Measurements from ENCODE around the gene APOBEC3H.
"Not testable (repeated sequence)": the region's sequence is repeated elsewhere in the genome, so short reads cannot be mapped to it uniquely, and the experiment has no call there.

APOBEC3H gene

DNA sequence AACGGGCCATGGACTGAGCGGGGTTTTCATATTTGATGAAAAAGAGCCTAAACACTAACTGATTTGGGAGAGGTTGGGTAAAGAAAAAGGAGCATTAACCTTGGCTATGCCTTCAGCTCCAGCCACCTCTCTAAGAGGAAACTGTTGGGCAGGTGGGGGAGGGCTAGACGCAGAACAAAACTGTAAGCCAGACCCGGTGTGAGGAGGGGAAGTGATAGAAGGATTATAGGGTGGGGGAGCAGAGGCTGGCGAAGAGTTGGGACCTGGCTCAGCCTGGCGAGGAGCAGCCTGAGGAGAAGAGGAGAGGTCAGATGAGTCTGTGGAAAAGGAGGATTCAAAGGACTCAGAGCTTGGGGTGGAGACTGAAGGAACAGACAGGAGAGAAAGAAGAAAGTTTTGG lies 35.8 kb upstream of the APOBEC3H start:
- not testable (repeated sequence) for H3K23ac ChIP-seq (ENCODE audit: low read length); DNase-seq; H3K79me2 ChIP-seq (ENCODE audit: control insufficient read depth, insufficient read depth, low read length, poor library complexity); H4K91ac ChIP-seq (ENCODE audit: low read depth, low read length); H4K12ac ChIP-seq (ENCODE audit: low read depth, low read length); H3K27me3 ChIP-seq (ENCODE audit: insufficient read depth, low read length); H3K9ac ChIP-seq (ENCODE audit: low read length); H3K27ac ChIP-seq (ENCODE audit: low read depth, low read length); H4K8ac ChIP-seq (ENCODE audit: low read depth, low read length); H2BK5ac ChIP-seq (ENCODE audit: low read depth, low read length, poor library complexity); H3K4me2 ChIP-seq (ENCODE audit: low read length); H3K4ac ChIP-seq (ENCODE audit: low read depth, low read length); H2AK5ac ChIP-seq (ENCODE audit: low read length); H3K4me1 ChIP-seq (ENCODE audit: control insufficient read depth in 1 of 2, insufficient read depth in 2 of 2, low read length in 2 of 2); H3K36me3 ChIP-seq (ENCODE audit: control insufficient read depth in 1 of 2, insufficient read depth in 2 of 2, low read length in 2 of 2); H2BK120ac ChIP-seq (ENCODE audit: insufficient read depth, low read length, poor library complexity); H2AFZ ChIP-seq (ENCODE audit: insufficient read depth, low read length, poor library complexity); H2BK12ac ChIP-seq (ENCODE audit: low read length); H3K9me3 ChIP-seq (ENCODE audit: insufficient read depth, low read depth, low read length); H3K14ac ChIP-seq (ENCODE audit: low read length); H3K18ac ChIP-seq (ENCODE audit: low read length); H3K4me3 ChIP-seq (ENCODE audit: low read depth, low read length); H3K79me1 ChIP-seq (ENCODE audit: low read length)
- no CpG with 5 or more reads among the region's 6 CpGs for WGBS (ENCODE audit: extremely low coverage, insufficient coverage, insufficient read length)

DNA sequence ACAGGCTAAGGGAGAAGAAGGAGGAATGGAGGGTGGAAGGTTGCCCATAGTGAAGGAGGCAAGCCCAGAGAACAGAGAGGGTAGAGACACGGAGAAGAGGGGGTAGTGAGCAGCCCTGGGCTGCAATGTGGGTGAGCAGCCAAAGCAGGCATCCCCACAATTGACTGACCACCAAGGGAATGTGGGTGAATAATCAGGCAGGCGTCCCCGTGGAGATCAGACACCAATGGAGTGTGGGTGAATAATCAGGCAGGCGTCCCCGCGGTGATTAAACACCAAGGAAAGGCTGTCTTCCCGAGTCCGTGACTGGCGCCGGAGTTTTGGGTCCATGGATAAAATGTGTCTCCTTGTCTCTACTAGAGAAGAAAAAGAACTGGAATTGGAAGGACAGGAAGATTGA lies 35.1 kb upstream of the APOBEC3H start:
- not testable (repeated sequence) for H3K9ac ChIP-seq (ENCODE audit: low read length); DNase-seq; H3K23ac ChIP-seq (ENCODE audit: low read length); H4K8ac ChIP-seq (ENCODE audit: low read depth, low read length); H3K27me3 ChIP-seq (ENCODE audit: insufficient read depth, low read length); H3K4me3 ChIP-seq (ENCODE audit: low read depth, low read length); H3K18ac ChIP-seq (ENCODE audit: low read length); H3K79me2 ChIP-seq (ENCODE audit: control insufficient read depth, insufficient read depth, low read length, poor library complexity); H2BK12ac ChIP-seq (ENCODE audit: low read length); H2AFZ ChIP-seq (ENCODE audit: insufficient read depth, low read length, poor library complexity); H3K36me3 ChIP-seq (ENCODE audit: control insufficient read depth in 1 of 2, insufficient read depth in 2 of 2, low read length in 2 of 2); H3K4me1 ChIP-seq (ENCODE audit: control insufficient read depth in 1 of 2, insufficient read depth in 2 of 2, low read length in 2 of 2); H2BK120ac ChIP-seq (ENCODE audit: insufficient read depth, low read length, poor library complexity); H2AK5ac ChIP-seq (ENCODE audit: low read length); H4K91ac ChIP-seq (ENCODE audit: low read depth, low read length); H3K14ac ChIP-seq (ENCODE audit: low read length); H2BK5ac ChIP-seq (ENCODE audit: low read depth, low read length, poor library complexity); H4K12ac ChIP-seq (ENCODE audit: low read depth, low read length); H3K79me1 ChIP-seq (ENCODE audit: low read length); H3K9me3 ChIP-seq (ENCODE audit: insufficient read depth, low read depth, low read length); H3K4ac ChIP-seq (ENCODE audit: low read depth, low read length); H3K4me2 ChIP-seq (ENCODE audit: low read length); H3K27ac ChIP-seq (ENCODE audit: low read depth, low read length)
- no CpG with 5 or more reads among the region's 10 CpGs for WGBS (ENCODE audit: extremely low coverage, insufficient coverage, insufficient read length)

DNA sequence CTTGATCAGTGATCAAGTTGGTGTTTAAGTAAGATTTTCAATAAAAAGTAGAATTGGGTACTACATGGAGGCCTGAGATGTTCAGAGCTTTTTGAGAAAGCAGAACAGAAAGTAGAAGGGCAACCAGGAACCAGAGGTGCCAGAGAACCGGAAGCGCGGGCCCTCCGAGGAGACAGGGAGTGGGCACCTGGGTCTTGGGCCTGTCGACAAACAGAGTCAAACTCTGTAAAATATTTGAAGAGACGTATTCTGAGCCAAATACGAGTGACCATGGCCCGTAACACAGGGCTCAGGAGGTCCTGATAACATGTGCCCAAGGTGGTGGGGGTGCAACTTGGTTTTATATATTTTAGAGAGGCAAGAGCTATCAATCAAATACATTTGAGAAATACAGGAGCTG lies 33.1 kb upstream of the APOBEC3H start:
- H3K4me3 ChIP-seq (ENCODE audit: low read depth, low read length); H3K9me3 ChIP-seq (ENCODE audit: insufficient read depth, low read depth, low read length); H4K91ac ChIP-seq (ENCODE audit: low read depth, low read length); H3K23ac ChIP-seq (ENCODE audit: low read length); DNase-seq; H3K14ac ChIP-seq (ENCODE audit: low read length); H4K12ac ChIP-seq (ENCODE audit: low read depth, low read length); H3K9ac ChIP-seq (ENCODE audit: low read length); H4K8ac ChIP-seq (ENCODE audit: low read depth, low read length); H2BK5ac ChIP-seq (ENCODE audit: low read depth, low read length, poor library complexity); H3K79me1 ChIP-seq (ENCODE audit: low read length); H3K4me2 ChIP-seq (ENCODE audit: low read length); H3K27me3 ChIP-seq (ENCODE audit: insufficient read depth, low read length); H3K79me2 ChIP-seq (ENCODE audit: control insufficient read depth, insufficient read depth, low read length, poor library complexity); H3K27ac ChIP-seq (ENCODE audit: low read depth, low read length); H2BK120ac ChIP-seq (ENCODE audit: insufficient read depth, low read length, poor library complexity); H2AK5ac ChIP-seq (ENCODE audit: low read length); H3K18ac ChIP-seq (ENCODE audit: low read length); H2AFZ ChIP-seq (ENCODE audit: insufficient read depth, low read length, poor library complexity); H2BK12ac ChIP-seq (ENCODE audit: low read length); H3K36me3 ChIP-seq (ENCODE audit: control insufficient read depth in 1 of 2, insufficient read depth in 2 of 2, low read length in 2 of 2); H3K4ac ChIP-seq (ENCODE audit: low read depth, low read length): not testable (repeated sequence)
- H3K4me1 ChIP-seq (ENCODE audit: control insufficient read depth in 1 of 2, insufficient read depth in 2 of 2, low read length in 2 of 2): peaks cover 6 to 16% of the 10 kb centered on the region in 2 experiments
- WGBS (ENCODE audit: extremely low coverage, insufficient coverage, insufficient read length): no CpG with 5 or more reads among the region's 8 CpGs

DNA sequence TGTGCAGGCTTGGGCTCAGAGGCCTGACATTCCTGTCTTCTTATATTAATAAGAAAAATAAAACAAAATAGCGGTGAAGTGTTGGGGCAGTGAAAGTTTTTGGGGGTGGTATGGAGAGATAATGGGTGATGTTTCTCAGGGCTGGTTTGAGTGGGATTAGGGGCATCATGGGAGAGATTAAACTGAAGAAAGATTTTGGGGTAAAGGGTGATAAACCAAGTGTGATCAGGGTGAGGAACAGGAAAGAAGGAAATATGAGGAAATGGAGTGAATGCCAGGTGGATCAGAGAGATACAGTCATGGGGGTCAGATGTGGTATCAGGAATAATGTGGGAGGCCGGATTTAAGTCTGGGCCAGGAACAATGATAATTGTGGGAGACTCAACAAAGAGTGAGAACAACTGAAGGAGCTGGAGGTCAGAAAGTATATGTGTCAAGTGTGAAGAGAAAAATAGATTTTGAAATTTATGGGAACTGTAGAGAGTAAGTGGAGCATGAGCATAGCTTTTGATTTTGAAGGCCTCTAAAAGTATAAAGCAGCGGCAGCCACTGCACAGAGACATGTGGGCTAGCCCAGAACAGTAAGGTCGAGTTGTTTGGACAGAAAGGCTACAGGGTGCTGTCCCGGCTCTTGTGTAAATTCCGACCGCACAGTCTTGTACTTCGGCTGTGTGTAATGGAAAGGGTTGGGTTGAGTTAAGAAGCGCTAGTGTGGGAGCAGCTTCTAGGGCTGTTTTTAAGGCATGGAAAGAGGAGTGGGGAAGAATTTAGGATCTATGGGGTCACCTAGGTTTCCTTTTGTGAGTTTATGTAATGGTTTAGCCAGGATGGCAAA lies 30.4 kb upstream of the APOBEC3H start:
- H3K4me2 ChIP-seq (ENCODE audit: low read length); H3K9me3 ChIP-seq (ENCODE audit: insufficient read depth, low read depth, low read length); H3K79me2 ChIP-seq (ENCODE audit: control insufficient read depth, insufficient read depth, low read length, poor library complexity); H4K8ac ChIP-seq (ENCODE audit: low read depth, low read length); H3K14ac ChIP-seq (ENCODE audit: low read length); H2BK12ac ChIP-seq (ENCODE audit: low read length); H3K4me3 ChIP-seq (ENCODE audit: low read depth, low read length); H3K18ac ChIP-seq (ENCODE audit: low read length); H3K27ac ChIP-seq (ENCODE audit: low read depth, low read length); H2AFZ ChIP-seq (ENCODE audit: insufficient read depth, low read length, poor library complexity); H2BK5ac ChIP-seq (ENCODE audit: low read depth, low read length, poor library complexity); H3K36me3 ChIP-seq (ENCODE audit: control insufficient read depth in 1 of 2, insufficient read depth in 2 of 2, low read length in 2 of 2); H3K9ac ChIP-seq (ENCODE audit: low read length); H3K23ac ChIP-seq (ENCODE audit: low read length); H3K79me1 ChIP-seq (ENCODE audit: low read length); H3K27me3 ChIP-seq (ENCODE audit: insufficient read depth, low read length); H3K4ac ChIP-seq (ENCODE audit: low read depth, low read length); H2AK5ac ChIP-seq (ENCODE audit: low read length); H4K12ac ChIP-seq (ENCODE audit: low read depth, low read length): not testable (repeated sequence)
- WGBS (ENCODE audit: extremely low coverage, insufficient coverage, insufficient read length): no CpG with 5 or more reads among the region's 9 CpGs
- Histone ChIP-seq H2BK120ac (ENCODE audit: insufficient read depth, low read length, poor library complexity) (peak overlapping the region; percentile 59), H4K91ac (ENCODE audit: low read depth, low read length) (peak overlapping the region; percentile 13), H3K4me1 (ENCODE audit: control insufficient read depth in 1 of 2, insufficient read depth in 2 of 2, low read length in 2 of 2) (peaks cover 6 to 16% of the 10 kb centered on the region in 2 experiments)
- DNase-seq: peak in 1 of 2 donors; percentile 29
